Adrenal gland (tissue), 12 donors: ENCODE measurements around the gene ERC2. TPM values are rescaled to one million over a fixed set of nuclear protein-coding genes. Genes with fewer than 3 reads are reported as not detected.

Experiments used
- DNase-seq, 7 donors: peaks; one replicate each; pipeline ENCODE4 v3.0.0-alpha.2; 2019 to 2020
- H3K27ac ChIP-seq, 5 donors: fragments of 200-600 bp; sonication (generic) in 4 of 5; 1 replicate in 3 of 5; 2 replicates in 2 of 5; pipeline versions ENCODE4 v1.5.1 to v1.8.0; 2016 to 2020; ENCODE audit warnings: mild to moderate bottlenecking in 1 of 5
- H3K27me3 ChIP-seq: fragments of 200-600 bp; 2 replicates; pipeline ENCODE4 v1.8.0; 2021
- H3K36me3 ChIP-seq, 2 donors: fragments of 200-600 bp; replicated peaks in 1 of 2; 1 replicate in 1 of 2; 2 replicates in 1 of 2; pipeline versions ENCODE4 v1.5.1 to v1.8.0; 2018 to 2022
- H3K4me1 ChIP-seq, 2 donors: fragments of 200-600 bp; replicated peaks in 1 of 2; 1 replicate in 1 of 2; 2 replicates in 1 of 2; pipeline versions ENCODE4 v1.5.1 to v1.8.0; 2018 to 2021
- H3K4me3 ChIP-seq, 4 donors: fragments of 200-600 bp; sonication (generic) in 3 of 4; one replicate each; pipeline ENCODE4 v1.5.1; 2016 to 2018
- H3K9me3 ChIP-seq, 3 donors: fragments of 200-600 bp; sonication (generic) in 1 of 3; replicated peaks in 1 of 3; 1 replicate in 2 of 3; 2 replicates in 1 of 3; pipeline versions ENCODE4 v1.5.1 to v1.8.0; 2016 to 2021
- POLR2A ChIP-seq, 2 donors: fragments of 450-650 bp; IDR thresholded peaks; one replicate each; pipeline ENCODE4 v1.6.1; 2017; ENCODE audit warnings: antibody characterized with exemption in 2 of 2, mild to moderate bottlenecking in 2 of 2, moderate library complexity in 1 of 2
- WGBS, 4 donors: extraction: QIAGEN DNeasy Blood & Tissue Kit in 2 of 4; methylation state at CpG; one replicate each; pipeline versions ENCODE4 v1.1.5 to v1.1.7; 2013 to 2017; 5-methylcytosine and 5-hydroxymethylcytosine counted together
- intact Hi-C, 2 donors: fragments of 100-400 bp; cut with DNase I; formaldehyde crosslinking; loops; one replicate each; pipeline versions ENCODE4 v1.14.1 to v1.15.0; 2022 to 2023
- polyA plus RNA-seq, 3 donors: library from polyadenylated mRNA; stranded (reverse); fragments of 200-250 nt in 2 of 3; fragments of 350-450 nt in 1 of 3; fragmentation: Illumina TruSeq in 1 of 3; extraction: RNeasy Lipid Tissue Mini Kit (QIAGEN cat#74804) in 1 of 3; gene quantifications; one replicate each; pipeline ENCODE4 v1.2.3, GENCODE V29; 2013 to 2014
- total RNA-seq, 9 donors: library from RNA; depleted of rRNA in 4 of 9; stranded (reverse); fragments of >200 nt in 4 of 9; fragments of 120-200 nt in 1 of 9; fragmentation: NEBNext Ultra II Directional in 1 of 9; extraction: Animal tissue kit (Norgen Biotek cat#: 25700) in 1 of 9; gene quantifications; one replicate each; pipeline versions ENCODE4 v1.1.0 to v1.2.4, GENCODE V29; 2013 to 2023
- TF ChIP-seq, protein P1 (sequence below), 6 experiments: fragments of 450-650 bp in 4 of 6; fragments of 200-600 bp in 2 of 6; sonication (generic) in 1 of 6; IDR thresholded peaks; 1 replicate in 5 of 6; 2 replicates in 1 of 6; pipeline versions ENCODE4 v1.5.1 to v1.8.0; 2016 to 2021; ENCODE audit warnings: antibody characterized with exemption in 6 of 6, mild to moderate bottlenecking in 2 of 6, moderate library complexity in 1 of 6
- donor health status: healthy with polysubstance abuse.
- donor health status: Bipolar disorder and iron deficiency.
- donor health status: DM: yes; HTN: yes; CAD: no.
- donor health status: DM: no; HTN: no; CAD: no.
- donor health status: DM: no; HTN: no; CAD: no.
- donor health status: DM: yes; HTN: yes; CAD: no.

ERC2 gene
- total and polyA plus RNA-seq, 12 donors = 0.47 to 5.8 (median 1.5) TPM

DNA sequence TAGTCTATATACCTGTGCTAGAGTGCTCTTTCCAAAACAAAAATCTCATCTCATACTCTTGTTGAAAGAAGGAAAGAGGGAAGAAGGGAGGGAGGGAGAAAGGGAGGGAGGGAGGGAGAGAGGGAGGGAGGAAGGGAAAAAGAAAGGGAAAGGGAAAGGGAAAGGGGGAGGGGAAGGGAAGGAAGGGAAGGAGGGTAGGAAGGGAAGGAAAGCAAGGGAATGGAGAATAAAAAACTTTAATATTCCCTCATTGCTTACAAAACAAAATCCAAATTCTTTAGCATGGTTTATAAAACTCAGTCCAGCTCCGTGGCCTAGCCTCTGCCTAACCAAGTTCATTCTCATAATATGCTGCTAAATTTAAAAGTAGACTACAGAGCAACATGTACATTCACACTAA lies 104.5 kb downstream of the ERC2 start:
- Histone ChIP-seq H3K4me3 (no peak overlapping the region), H3K27ac (no peak overlapping the region), H3K36me3 (no peaks in the 10 kb centered on the region), H3K27me3 (no peaks in the 10 kb centered on the region), H3K9me3 (no peaks in the 10 kb centered on the region), H3K4me1 (no peaks in the 10 kb centered on the region)
- no peak for DNase-seq
- 76 to 91% (median 82%) methylated on average over 1 of the region's 1 CpG for WGBS, 4 donors
- intact Hi-C loops = no loop called here
- TF ChIP-seq, protein P1, sequence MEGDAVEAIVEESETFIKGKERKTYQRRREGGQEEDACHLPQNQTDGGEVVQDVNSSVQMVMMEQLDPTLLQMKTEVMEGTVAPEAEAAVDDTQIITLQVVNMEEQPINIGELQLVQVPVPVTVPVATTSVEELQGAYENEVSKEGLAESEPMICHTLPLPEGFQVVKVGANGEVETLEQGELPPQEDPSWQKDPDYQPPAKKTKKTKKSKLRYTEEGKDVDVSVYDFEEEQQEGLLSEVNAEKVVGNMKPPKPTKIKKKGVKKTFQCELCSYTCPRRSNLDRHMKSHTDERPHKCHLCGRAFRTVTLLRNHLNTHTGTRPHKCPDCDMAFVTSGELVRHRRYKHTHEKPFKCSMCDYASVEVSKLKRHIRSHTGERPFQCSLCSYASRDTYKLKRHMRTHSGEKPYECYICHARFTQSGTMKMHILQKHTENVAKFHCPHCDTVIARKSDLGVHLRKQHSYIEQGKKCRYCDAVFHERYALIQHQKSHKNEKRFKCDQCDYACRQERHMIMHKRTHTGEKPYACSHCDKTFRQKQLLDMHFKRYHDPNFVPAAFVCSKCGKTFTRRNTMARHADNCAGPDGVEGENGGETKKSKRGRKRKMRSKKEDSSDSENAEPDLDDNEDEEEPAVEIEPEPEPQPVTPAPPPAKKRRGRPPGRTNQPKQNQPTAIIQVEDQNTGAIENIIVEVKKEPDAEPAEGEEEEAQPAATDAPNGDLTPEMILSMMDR (IDR thresholded peaks at IDR 0.05) = no peak
- TF ChIP-seq POLR2A (IDR thresholded peaks at IDR 0.05) = no peak

DNA sequence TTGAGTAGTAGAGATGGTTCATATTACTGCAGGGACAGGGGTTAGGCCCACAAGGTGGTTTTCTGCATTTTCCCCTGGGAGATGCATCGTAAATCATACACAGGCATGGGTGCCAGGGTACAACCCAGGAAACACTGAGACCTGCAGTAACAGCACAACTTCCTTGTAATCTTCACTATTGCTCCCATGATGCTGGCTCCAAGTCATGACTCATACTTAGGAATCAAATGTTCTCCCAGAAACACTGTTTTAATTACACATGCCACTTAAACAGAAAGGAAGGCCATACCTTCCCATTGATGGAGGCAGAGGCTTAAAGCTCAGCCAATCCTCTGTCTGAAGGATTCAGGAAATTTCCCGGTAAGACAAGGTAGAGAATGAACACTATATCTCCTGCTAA lies 106.5 kb downstream of the ERC2 start:
- 85 to 94% (median 90%) methylated on average over 2 of the region's 2 CpGs for WGBS, 4 donors
- Histone ChIP-seq H3K9me3 (no peaks in the 10 kb centered on the region), H3K36me3 (no peaks in the 10 kb centered on the region), H3K27ac (no peak overlapping the region), H3K27me3 (no peaks in the 10 kb centered on the region), H3K4me3 (no peak overlapping the region), H3K4me1 (no peaks in the 10 kb centered on the region)
- DNase-seq = no peak
- TF ChIP-seq POLR2A (IDR thresholded peaks at IDR 0.05) = no peak
- TF ChIP-seq, protein P1 (IDR thresholded peaks at IDR 0.05) = no peak
- intact Hi-C loops = no loop called here

DNA sequence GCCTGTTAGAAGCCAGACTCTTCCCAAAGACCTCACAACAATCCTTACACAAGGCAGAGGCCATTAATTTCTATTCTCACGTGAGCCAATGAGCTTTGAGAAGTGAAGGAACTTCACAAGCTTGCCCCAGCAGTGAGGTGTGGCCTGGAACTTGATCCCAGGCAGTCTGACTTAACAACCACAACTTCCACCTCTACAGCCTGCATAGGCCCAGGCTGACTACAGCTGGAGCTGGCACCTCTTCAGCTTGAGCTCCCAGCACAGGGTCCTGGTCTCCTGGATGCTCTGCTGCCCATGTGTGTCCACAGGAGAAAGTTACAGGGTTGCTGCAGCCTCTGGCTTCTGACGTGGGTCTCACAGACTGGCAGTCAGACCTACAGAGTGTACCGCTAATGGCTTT lies 111.0 kb downstream of the ERC2 start:
- no peak for DNase-seq
- Histone ChIP-seq H3K36me3 (no peaks in the 10 kb centered on the region), H3K4me1 (no peaks in the 10 kb centered on the region), H3K27ac (no peak overlapping the region), H3K27me3 (no peaks in the 10 kb centered on the region), H3K9me3 (no peaks in the 10 kb centered on the region), H3K4me3 (no peak overlapping the region)
- WGBS, 4 donors = 61 to 83% (median 78%) methylated on average over 3 of the region's 3 CpGs
- TF ChIP-seq POLR2A (IDR thresholded peaks at IDR 0.05) = no peak
- TF ChIP-seq, protein P1 (IDR thresholded peaks at IDR 0.05) = no peak
- intact Hi-C loops = no loop called here

GRCh38 chr3:56356808-56357207 lies 111.5 kb downstream of the ERC2 start:
- no peaks in the 10 kb centered on the region for H3K27me3 ChIP-seq
- H3K27ac ChIP-seq = no peak overlapping the region
- no peaks in the 10 kb centered on the region for H3K9me3 ChIP-seq
- no peak overlapping the region for H3K4me3 ChIP-seq
- H3K4me1 ChIP-seq = no peaks in the 10 kb centered on the region
- TF ChIP-seq, protein P1 (IDR thresholded peaks at IDR 0.05) = no peak
- no peaks in the 10 kb centered on the region for H3K36me3 ChIP-seq
- intact Hi-C loops = no loop called here
- no peak for DNase-seq
